ENCODE data around the gene ACOT7.

GRCh38 chr1:6434186-6434585 is 40.6 kb upstream of the ACOT7 start:
- TF ChIP-seq CTCF (conservative IDR thresholded peaks at IDR 0.05; ENCODE audit: low read depth, low read length) = no peak
- TF ChIP-seq EZH2phosphoT487 (IDR thresholded peaks at IDR 0.05; ENCODE audit: borderline replicate concordance, low read length) = no peak
- TF ChIP-seq EZH2 (IDR thresholded peaks at IDR 0.05; ENCODE audit: low read length, unreplicated experiment) = no peak

All from PC-3 (cell line).